Trophoblast cell (in vitro differentiated cells and primary cell): ENCODE results near the gene FMC1.
A peak's percentile ranks its signal among the peaks of the same experiment; 100 is the strongest.

Experiments used
- DNase-seq, 2 donors: peaks; one replicate each; pipeline ENCODE4 v3.0.0-alpha.2; 2016
- H2AFZ ChIP-seq: 2 replicates; pipeline ENCODE4 v1.6.1; 2013; ENCODE audit warnings: low read length, moderate library complexity, mild to moderate bottlenecking; ENCODE audit not compliant: insufficient read depth, poor library complexity
- H2AK5ac ChIP-seq: 2 replicates; pipeline ENCODE4 v1.6.1; 2013; ENCODE audit warnings: mild to moderate bottlenecking, low read length
- H2BK120ac ChIP-seq: 2 replicates; pipeline ENCODE4 v1.6.1; 2013; ENCODE audit warnings: low read length, mild to moderate bottlenecking, moderate library complexity; ENCODE audit not compliant: insufficient read depth, poor library complexity
- H2BK12ac ChIP-seq: 2 replicates; pipeline ENCODE4 v1.6.1; 2013; ENCODE audit warnings: mild to moderate bottlenecking, low read length, moderate library complexity
- H2BK5ac ChIP-seq: 2 replicates; pipeline ENCODE4 v1.6.1; 2013; ENCODE audit warnings: low read length, low read depth, moderate library complexity, mild to moderate bottlenecking; ENCODE audit not compliant: poor library complexity
- H3K14ac ChIP-seq: 2 replicates; pipeline ENCODE4 v1.6.1; 2013; ENCODE audit warnings: mild to moderate bottlenecking, low read length
- H3K18ac ChIP-seq: 2 replicates; pipeline ENCODE4 v1.6.1; 2013; ENCODE audit warnings: mild to moderate bottlenecking, low read length
- H3K23ac ChIP-seq: 2 replicates; pipeline ENCODE4 v1.6.1; 2013; ENCODE audit warnings: low read length
- H3K27ac ChIP-seq: 2 replicates; pipeline ENCODE4 v1.5.1; 2013; ENCODE audit warnings: low read depth, mild to moderate bottlenecking, inconsistent platforms, low read length, moderate library complexity
- H3K27me3 ChIP-seq: 2 replicates; pipeline ENCODE4 v1.6.1; 2013; ENCODE audit warnings: inconsistent platforms, mild to moderate bottlenecking, low read length, moderate library complexity; ENCODE audit not compliant: insufficient read depth
- H3K36me3 ChIP-seq, 2 experiments: 1 replicate in 1 of 2; 2 replicates in 1 of 2; pipeline ENCODE4 v1.6.1; 2013; ENCODE audit warnings: low read length in 2 of 2, mild to moderate bottlenecking in 2 of 2, moderate library complexity in 1 of 2; ENCODE audit not compliant: insufficient read depth in 2 of 2, control insufficient read depth in 1 of 2
- H3K4ac ChIP-seq: 2 replicates; pipeline ENCODE4 v1.6.1; 2013; ENCODE audit warnings: low read depth, mild to moderate bottlenecking, low read length, moderate library complexity
- H3K4me1 ChIP-seq, 2 experiments: 1 replicate in 1 of 2; 2 replicates in 1 of 2; pipeline ENCODE4 v1.6.1; 2013; ENCODE audit warnings: low read length in 2 of 2, mild to moderate bottlenecking in 2 of 2, moderate library complexity in 1 of 2; ENCODE audit not compliant: insufficient read depth in 2 of 2, control insufficient read depth in 1 of 2
- H3K4me2 ChIP-seq: 2 replicates; pipeline ENCODE4 v1.6.1; 2013; ENCODE audit warnings: inconsistent platforms, mild to moderate bottlenecking, low read length, moderate library complexity
- H3K4me3 ChIP-seq: 2 replicates; pipeline ENCODE4 v1.5.1; 2013; ENCODE audit warnings: mild to moderate bottlenecking, low read depth, low read length, inconsistent platforms
- H3K79me1 ChIP-seq: one replicate; pipeline ENCODE4 v1.6.1; 2013; ENCODE audit warnings: low read length
- H3K79me2 ChIP-seq: 2 replicates; pipeline ENCODE4 v1.6.1; 2013; ENCODE audit warnings: low read length, mild to moderate bottlenecking; ENCODE audit not compliant: control insufficient read depth, insufficient read depth, poor library complexity
- H3K9ac ChIP-seq: 2 replicates; pipeline ENCODE4 v1.6.1; 2013; ENCODE audit warnings: mild to moderate bottlenecking, low read length
- H3K9me3 ChIP-seq: 2 replicates; pipeline ENCODE4 v1.6.1; 2013; ENCODE audit warnings: low read depth, mild to moderate bottlenecking, control low read depth, inconsistent platforms, low read length; ENCODE audit not compliant: insufficient read depth
- H4K12ac ChIP-seq: 2 replicates; pipeline ENCODE4 v1.6.1; 2013; ENCODE audit warnings: low read depth, mild to moderate bottlenecking, low read length, moderate library complexity
- H4K8ac ChIP-seq: 2 replicates; pipeline ENCODE4 v1.6.1; 2013; ENCODE audit warnings: low read depth, mild to moderate bottlenecking, low read length, moderate library complexity
- H4K91ac ChIP-seq: one replicate; pipeline ENCODE4 v1.6.1; 2013; ENCODE audit warnings: low read depth, mild to moderate bottlenecking, low read length, moderate library complexity
- WGBS: extraction: QIAGEN DNeasy Blood & Tissue Kit; methylation state at CpG from one replicate; pipeline ENCODE4 v1.1.7; 2013; ENCODE audit warnings: missing lambda C conversion rate; ENCODE audit not compliant: insufficient read length, insufficient coverage; ENCODE audit errors: extremely low coverage; 5-methylcytosine and 5-hydroxymethylcytosine counted together

Gene FMC1

DNA sequence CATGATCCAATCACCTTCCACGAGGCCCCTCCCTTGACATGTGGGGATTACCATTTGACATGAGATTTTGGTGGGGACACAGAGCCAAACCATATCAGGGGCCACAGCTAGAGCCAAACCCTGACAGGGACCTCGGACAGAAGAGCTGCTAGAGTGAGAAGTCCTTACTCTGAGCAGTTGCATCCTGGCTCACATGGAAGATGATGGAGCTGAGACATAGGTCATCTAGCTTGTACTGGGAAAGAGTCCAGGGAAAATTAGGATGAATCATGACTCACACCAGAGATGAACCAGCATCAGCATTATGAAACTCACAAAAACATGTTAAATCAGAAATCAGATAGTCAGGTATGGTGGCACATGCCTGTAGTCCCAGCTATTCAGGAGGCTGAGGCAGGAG is 12.8 kb upstream of the FMC1 start:
- Histone ChIP-seq H2AFZ (no peak overlapping the region), H3K4ac (no peak overlapping the region), H4K91ac (no peak overlapping the region), H3K27me3 (no peaks in the 10 kb centered on the region), H3K79me2 (no peaks in the 10 kb centered on the region), H2BK120ac (no peak overlapping the region), H3K36me3 (no peaks in the 10 kb centered on the region), H3K18ac (no peak overlapping the region), H3K23ac (no peak overlapping the region), H3K9me3 (no peaks in the 10 kb centered on the region), H3K9ac (no peak overlapping the region), H3K4me3 (no peak overlapping the region), H4K8ac (no peak overlapping the region), H2AK5ac (no peak overlapping the region), H3K79me1 (no peaks in the 10 kb centered on the region), H2BK12ac (no peak overlapping the region), H3K14ac (no peak overlapping the region), H2BK5ac (no peak overlapping the region), H3K4me2 (no peak overlapping the region), H3K27ac (no peak overlapping the region), H3K4me1 (no peaks in the 10 kb centered on the region), H4K12ac (no peak overlapping the region)
- WGBS, result no CpG with 5 or more reads among the region's 2 CpGs
- DNase-seq, result peak in 1 of 2 donors; percentile 75

DNA sequence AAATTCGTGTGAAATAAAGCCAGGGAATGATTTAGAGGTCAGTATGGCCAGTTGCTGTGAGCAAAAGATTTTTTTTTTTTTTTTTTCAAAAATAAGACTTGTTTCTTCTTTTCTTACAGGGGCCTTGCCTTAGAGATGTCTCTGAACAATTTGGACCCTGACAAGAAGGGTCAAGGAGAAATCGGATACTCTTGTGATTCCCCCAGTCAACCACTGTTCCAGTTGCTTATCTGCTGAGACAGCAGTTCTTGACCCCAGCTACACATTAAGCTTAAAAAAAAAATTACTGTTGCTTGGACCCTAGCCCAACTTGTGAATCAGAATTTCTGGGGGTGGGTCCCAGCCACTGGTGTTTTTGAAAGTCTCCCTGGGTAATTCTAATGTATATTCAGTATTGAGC is 12.0 kb upstream of the FMC1 start:
- DNase-seq, result no peak
- no peaks in the 10 kb centered on the region for H3K79me1 ChIP-seq
- H4K91ac ChIP-seq, result no peak overlapping the region
- no peak overlapping the region for H3K9ac ChIP-seq
- H2AFZ ChIP-seq, result no peak overlapping the region
- no peak overlapping the region for H3K23ac ChIP-seq
- no peaks in the 10 kb centered on the region for H3K9me3 ChIP-seq
- H3K14ac ChIP-seq, result no peak overlapping the region
- H3K79me2 ChIP-seq, result no peaks in the 10 kb centered on the region
- H4K8ac ChIP-seq, result no peak overlapping the region
- H3K27ac ChIP-seq, result no peak overlapping the region
- H3K27me3 ChIP-seq, result no peaks in the 10 kb centered on the region
- no peak overlapping the region for H4K12ac ChIP-seq
- no peak overlapping the region for H2AK5ac ChIP-seq
- WGBS, result no CpG with 5 or more reads among the region's 2 CpGs
- H3K4me2 ChIP-seq, result no peak overlapping the region
- no peak overlapping the region for H2BK12ac ChIP-seq
- H2BK5ac ChIP-seq, result no peak overlapping the region
- no peak overlapping the region for H3K18ac ChIP-seq
- no peak overlapping the region for H3K4me3 ChIP-seq
- no peaks in the 10 kb centered on the region for H3K36me3 ChIP-seq
- no peak overlapping the region for H3K4ac ChIP-seq
- no peak overlapping the region for H2BK120ac ChIP-seq
- H3K4me1 ChIP-seq, result no peaks in the 10 kb centered on the region

DNA sequence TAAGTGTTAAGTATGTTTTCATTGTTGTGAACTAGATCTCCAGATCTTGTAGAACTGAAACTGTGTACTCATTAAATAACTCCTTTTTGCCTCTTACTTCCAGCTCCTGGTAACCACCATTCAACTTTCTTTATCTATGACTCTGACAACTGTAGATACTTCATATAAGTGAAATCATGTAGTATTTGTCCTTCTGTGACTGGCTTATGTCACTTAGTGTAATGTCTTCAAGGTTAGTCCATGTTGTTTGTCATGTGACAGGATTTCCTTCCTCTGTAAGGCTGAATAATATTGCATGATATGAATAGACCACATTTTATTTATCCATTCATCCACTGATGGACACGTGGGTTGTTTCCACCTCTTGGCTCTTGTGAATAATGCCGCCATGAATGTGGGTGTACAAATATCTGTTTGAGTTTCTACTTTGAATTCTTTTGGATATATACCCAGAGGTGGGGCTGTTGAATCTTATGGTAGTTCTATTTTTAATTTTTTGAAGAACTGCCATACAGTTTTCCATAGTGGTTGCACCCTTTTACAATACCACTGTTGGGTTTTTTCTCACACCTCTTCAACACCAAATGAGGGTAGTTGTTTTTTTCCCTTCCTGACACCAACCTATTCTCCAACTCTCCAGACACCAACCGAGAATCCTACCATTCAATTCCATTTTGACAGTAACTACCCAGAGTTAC is 10.7 kb upstream of the FMC1 start:
- Histone ChIP-seq H2BK5ac (no peak overlapping the region), H3K27me3 (no peaks in the 10 kb centered on the region), H4K91ac (no peak overlapping the region), H3K4me3 (no peak overlapping the region), H3K36me3 (no peaks in the 10 kb centered on the region), H3K27ac (no peak overlapping the region), H2BK120ac (no peak overlapping the region), H3K9me3 (no peaks in the 10 kb centered on the region), H3K4me2 (no peak overlapping the region), H3K4ac (no peak overlapping the region), H3K9ac (no peak overlapping the region), H3K14ac (no peak overlapping the region), H3K23ac (no peak overlapping the region), H3K18ac (no peak overlapping the region), H4K8ac (no peak overlapping the region), H3K4me1 (no peaks in the 10 kb centered on the region), H3K79me2 (no peaks in the 10 kb centered on the region), H2BK12ac (no peak overlapping the region), H2AFZ (no peak overlapping the region), H4K12ac (no peak overlapping the region), H3K79me1 (no peaks in the 10 kb centered on the region), H2AK5ac (no peak overlapping the region)
- no CpG with 5 or more reads among the region's 3 CpGs for WGBS
- no peak for DNase-seq

DNA sequence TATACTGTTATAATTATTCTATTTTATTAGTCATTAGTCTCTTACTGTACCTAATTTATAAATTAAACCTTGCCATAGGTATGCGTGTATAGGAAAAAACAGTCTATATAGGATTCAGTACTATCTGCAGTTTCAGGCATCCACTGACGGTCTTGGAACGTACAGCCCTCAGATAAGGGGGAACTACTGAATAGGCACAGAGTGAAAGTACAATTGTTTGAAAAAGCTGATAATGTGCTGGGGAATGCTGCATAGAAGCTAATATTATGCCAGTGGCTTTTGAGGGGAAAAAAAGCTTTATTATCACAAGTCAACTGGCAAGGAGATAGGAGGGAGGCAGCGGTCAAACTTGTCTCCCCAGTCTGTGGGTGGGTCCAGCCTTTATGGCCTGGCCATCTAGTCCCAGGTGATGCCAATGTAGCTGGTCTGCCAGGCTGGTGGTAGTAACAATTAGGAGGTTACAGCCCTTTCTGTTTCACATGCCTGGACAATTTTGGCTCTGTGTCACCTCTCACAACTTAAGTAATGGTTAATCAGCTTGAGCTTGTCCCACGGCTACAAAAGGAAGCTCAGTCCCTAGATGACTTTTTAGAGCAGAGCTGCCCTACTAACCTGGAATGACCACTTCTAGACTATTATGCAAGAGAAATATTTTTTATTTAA is 8.3 kb upstream of the FMC1 start:
- Histone ChIP-seq H2AK5ac (no peak overlapping the region), H2AFZ (no peak overlapping the region), H3K23ac (no peak overlapping the region), H4K12ac (no peak overlapping the region), H3K9ac (no peak overlapping the region), H3K27me3 (no peaks in the 10 kb centered on the region), H3K18ac (no peak overlapping the region), H3K4me1 (no peaks in the 10 kb centered on the region), H3K9me3 (no peaks in the 10 kb centered on the region), H3K79me2 (no peaks in the 10 kb centered on the region), H3K4ac (no peak overlapping the region), H3K79me1 (no peaks in the 10 kb centered on the region), H3K14ac (no peak overlapping the region), H3K4me3 (no peak overlapping the region), H4K91ac (no peak overlapping the region), H2BK12ac (no peak overlapping the region), H4K8ac (no peak overlapping the region), H2BK120ac (no peak overlapping the region), H3K27ac (no peak overlapping the region), H2BK5ac (no peak overlapping the region), H3K36me3 (no peaks in the 10 kb centered on the region), H3K4me2 (no peak overlapping the region)
- WGBS, result no CpG with 5 or more reads among the region's 5 CpGs
- no peak for DNase-seq
